GM11168 (cell line): ENCODE measurements around the gene ITLN2.
"Not testable (repeated sequence)": the region's sequence is repeated elsewhere in the genome, so short reads cannot be mapped to it uniquely, and the experiment has no call there.

Experiments used
- in situ Hi-C: fragments of 300-500 bp; cut with MboI; formaldehyde crosslinking; loops from one replicate; pipeline ENCODE4 v1.12.0; 2022; ENCODE audit warnings: low sequenced_read_pairs; ENCODE audit not compliant: unreplicated experiment

Gene ITLN2

GRCh38 chr1:160956966-160957365, 2.4 kb upstream of the ITLN2 start:
- in situ Hi-C loops = no loop called here

DNA sequence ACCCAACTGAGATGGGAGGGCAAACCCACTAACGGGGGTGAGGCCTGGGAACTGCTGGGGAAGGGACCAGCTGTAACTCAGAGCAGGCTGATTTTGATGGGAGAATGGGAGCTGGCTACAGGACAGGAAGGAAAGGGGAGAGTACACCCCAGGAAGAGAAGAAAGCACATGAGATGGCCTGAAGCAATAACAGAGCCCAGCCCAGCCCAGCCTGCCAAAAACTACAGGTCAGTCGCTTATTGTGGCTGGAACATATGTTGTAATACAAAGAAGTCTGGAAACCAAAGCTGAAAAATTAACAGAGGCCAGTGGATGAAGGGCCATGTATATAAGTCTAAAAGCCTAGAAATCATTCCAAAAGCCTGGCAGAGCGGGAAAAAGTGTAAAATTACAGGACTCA, 1.6 kb downstream of the ITLN2 start:
- in situ Hi-C loops = loop anchor here (5.0 kb wide), 1 partner anchor 126 kb away; no protein-coding TSS in a partner anchor

GRCh38 chr1:160952129-160952510, 2.5 kb downstream of the ITLN2 start:
- in situ Hi-C loops = loop anchor here (5.0 kb wide), 1 partner anchor 125 kb away; no protein-coding TSS in a partner anchor

GRCh38 chr1:160951443-160952128, 3.0 kb downstream of the ITLN2 start:
- in situ Hi-C loops = loop anchor here (5.0 kb wide), 1 partner anchor 124 kb away; no protein-coding TSS in a partner anchor

DNA sequence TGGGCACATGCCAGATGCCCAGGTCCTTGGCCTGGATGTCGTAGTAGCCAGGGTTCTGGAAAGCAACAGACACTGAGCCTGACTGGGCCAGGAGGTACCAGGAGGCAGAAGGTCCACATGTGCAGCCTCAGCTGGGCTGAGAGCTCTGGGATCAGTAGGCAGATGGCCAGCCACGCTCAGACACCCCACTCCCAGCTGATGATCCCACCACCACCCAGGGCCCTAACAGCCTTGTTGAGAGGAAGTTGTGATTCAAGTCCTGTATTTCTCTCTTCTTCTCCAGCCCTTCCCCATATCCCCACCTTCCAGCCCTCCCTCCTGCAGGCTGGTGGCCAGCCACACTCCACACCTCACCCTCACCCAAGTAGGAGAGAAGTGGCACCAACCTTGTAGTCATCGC, 4.0 kb downstream of the ITLN2 start:
- in situ Hi-C loops = loop anchor here (5.0 kb wide), 1 partner anchor 123 kb away; no protein-coding TSS in a partner anchor

- in situ Hi-C loops = loop anchor here (5.0 kb wide), 1 partner anchor 123 kb away; no protein-coding TSS in a partner anchor
These were observed 4.7 kb downstream of the ITLN2 start for GRCh38 chr1:160949881-160950280.

- in situ Hi-C loops = not testable (repeated sequence)
These were observed 5.3 kb downstream of the ITLN2 start for GRCh38 chr1:160949216-160949880.

GRCh38 chr1:160947174-160947759, 7.3 kb downstream of the ITLN2 start:
- in situ Hi-C loops = not testable (repeated sequence)

DNA sequence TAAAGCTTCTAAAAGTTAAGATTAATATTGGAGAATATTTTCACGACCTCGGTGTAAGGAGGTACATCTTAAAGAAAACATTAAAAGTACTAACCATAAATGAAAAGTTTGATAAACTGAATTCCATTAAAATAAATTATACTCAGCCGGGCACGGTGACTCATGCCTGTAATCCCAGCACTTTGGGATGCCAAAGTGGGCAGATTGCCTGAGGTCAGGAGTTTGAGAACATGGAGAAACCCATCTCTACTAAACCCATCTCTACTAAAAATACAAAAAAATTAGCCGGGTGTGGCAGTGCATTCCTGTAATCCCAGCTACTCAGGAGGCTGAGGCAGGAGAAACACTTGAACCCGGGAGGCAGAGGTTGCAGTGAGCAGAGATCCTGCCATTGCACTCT, 8.7 kb downstream of the ITLN2 start:
- in situ Hi-C loops = not testable (repeated sequence)

GRCh38 chr1:160945079-160945478, 9.5 kb downstream of the ITLN2 start:
- in situ Hi-C loops = no loop called here

- in situ Hi-C loops = no loop called here
These were observed 11.7 kb downstream of the ITLN2 start for GRCh38 chr1:160942926-160943325.

DNA sequence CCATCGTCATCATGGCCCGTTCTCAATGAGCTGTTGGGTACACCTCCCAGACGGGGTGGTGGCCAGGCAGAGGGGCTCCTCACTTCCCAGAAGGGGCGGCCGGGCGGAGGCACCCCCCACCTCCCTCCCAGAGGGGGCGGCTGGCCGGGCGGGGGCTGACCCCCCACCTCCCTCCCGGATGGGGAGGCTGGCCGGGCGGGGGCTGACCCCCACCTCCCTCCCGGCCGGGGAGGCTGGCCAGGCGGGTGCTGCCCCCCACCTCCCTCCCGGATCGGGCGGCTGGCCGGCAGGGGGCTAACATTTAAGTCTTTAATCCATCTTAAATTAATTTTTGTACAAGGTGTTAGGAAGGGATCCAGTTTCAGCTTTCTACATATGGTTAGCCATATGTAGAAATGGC, 17.9 kb downstream of the ITLN2 start:
- in situ Hi-C loops = not testable (repeated sequence)

DNA sequence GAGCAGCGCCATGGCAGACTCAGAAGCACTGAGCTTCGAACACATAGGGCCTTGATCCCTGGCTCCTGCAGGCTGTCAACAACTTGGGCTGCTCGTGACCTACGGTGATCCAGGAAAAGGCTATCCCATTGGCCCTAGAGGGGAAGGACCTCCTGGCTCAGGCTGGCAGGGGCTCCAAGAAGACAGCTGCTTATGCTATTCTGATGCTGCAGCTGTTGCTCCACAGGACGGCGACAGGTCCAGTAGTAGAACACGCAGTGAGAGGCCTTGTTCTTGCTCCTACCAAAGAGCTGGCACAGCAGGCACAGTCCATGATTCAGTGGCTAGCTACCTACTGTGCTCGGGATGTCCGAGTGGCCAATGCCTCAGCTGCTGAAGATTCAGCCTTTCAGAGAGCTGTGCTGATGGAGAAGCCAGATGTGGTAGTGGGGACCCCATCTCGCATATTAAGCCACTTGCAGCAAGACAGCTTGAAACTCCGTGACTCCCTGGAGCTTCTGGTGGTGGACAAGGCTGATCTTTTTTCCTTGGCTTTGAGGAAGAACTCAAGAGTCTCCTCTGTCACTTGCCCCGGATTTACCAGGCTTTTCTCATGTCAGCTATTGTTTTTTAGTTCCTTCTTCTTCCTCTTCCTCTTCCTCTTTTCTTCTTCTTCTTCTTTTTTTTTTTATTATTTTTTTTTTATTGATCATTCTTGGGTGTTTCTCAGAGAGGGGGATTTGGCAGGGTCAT, 18.9 kb downstream of the ITLN2 start:
- in situ Hi-C loops = no loop called here

- in situ Hi-C loops = not testable (repeated sequence)
These were observed 21.3 kb downstream of the ITLN2 start for GRCh38 chr1:160933305-160933704.

- in situ Hi-C loops = no loop called here
These were observed 28.9 kb downstream of the ITLN2 start for GRCh38 chr1:160925652-160926244.

DNA sequence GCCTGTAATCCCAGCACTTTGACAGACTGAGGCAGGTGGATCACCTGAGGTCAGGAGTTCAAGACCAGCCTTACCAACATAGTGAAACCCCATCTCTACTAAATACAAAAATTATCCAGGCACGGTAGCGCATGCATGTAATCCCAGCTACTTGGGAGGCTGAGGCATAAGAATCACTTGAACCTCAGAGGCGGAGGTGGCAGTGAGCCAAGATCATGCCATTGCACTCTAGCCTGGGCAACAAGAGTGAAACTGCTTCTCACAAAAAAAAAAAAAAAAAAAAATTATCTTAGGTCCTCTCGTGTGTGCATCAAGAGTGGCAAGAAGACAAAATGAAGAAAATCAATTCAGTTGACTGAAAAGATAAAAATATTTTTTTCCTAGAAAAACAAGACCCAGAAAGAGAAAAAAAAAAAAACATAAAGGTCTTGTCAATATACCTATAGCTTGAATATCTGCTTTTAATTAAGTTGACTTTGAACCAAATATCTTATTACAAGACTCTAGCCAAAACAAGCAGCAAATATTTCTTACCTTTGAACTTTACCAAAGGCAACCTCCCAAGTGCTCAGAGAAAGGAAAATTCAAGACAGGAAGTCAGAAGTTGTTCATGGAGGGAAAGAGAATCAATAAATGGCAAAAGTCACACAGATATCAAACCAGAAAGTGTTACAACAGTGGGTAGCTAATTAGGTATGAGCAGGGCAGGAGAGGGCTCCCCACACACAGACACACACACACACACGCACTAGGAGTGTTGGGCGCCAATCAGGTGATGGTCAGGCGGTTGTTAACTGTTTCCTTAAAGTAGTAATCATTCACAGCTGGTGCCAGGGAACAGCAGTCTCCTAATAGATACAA, 29.6 kb downstream of the ITLN2 start:
- in situ Hi-C loops = no loop called here

GRCh38 chr1:160916666-160917065, 37.9 kb downstream of the ITLN2 start:
- in situ Hi-C loops = no loop called here

DNA sequence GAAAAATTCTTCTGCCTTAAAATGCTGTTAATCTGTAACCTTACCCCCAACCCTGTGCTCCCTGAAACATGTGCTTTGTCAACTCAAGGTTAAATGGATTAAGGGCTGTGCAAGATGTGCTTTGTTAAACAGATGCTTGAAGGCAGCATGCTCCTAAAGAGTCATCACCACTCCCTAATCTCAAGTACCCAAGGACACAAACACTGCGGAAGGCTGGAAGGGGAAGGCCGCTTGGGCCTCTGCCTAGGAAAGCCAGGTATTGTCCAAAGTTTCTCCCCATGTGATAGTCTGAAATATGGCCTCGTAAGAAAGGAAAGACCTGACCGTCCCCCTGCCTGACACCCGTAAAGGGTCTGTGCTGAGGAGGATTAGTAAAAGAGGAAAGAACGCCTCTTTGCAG, 41.4 kb downstream of the ITLN2 start:
- in situ Hi-C loops = not testable (repeated sequence)

GRCh38 chr1:160911925-160912324, 42.7 kb downstream of the ITLN2 start:
- in situ Hi-C loops = no loop called here
